Motor neuron (in vitro differentiated cells): ENCODE results near the gene NCCRP1. TPM values are rescaled to one million over a fixed set of nuclear protein-coding genes. Genes with fewer than 3 reads are reported as not detected.
A peak's percentile ranks its signal among the peaks of the same experiment; 100 is the strongest.

ENCODE experiments used
- ATAC-seq, 8 experiments: fragments of 200-7000 bp; cut with Tn5 transposase; replicated peaks in 6 of 8; 2 replicates each; pipeline ENCODE4 v1.8.0; 2021; ENCODE audit warnings: mild to moderate bottlenecking in 8 of 8, moderate library complexity in 8 of 8
- H3K27ac ChIP-seq, 2 donors: fragments of 250-450 bp; sonication (Bioruptor Pico); 2 replicates each; pipeline ENCODE4 v1.9.0; 2021; ENCODE audit warnings: antibody characterized with exemption in 2 of 2, mild to moderate bottlenecking in 2 of 2, moderate library complexity in 1 of 2
- H3K4me1 ChIP-seq, 2 donors: fragments of 250-450 bp; sonication (Bioruptor Pico); replicated peaks in 1 of 2; 2 replicates each; pipeline ENCODE4 v1.6.1; 2021; ENCODE audit warnings: antibody characterized with exemption in 2 of 2, mild to moderate bottlenecking in 2 of 2, moderate library complexity in 1 of 2
- H3K4me3 ChIP-seq, 5 donors: fragments of 250-450 bp; sonication (Bioruptor Pico); 2 replicates each; pipeline ENCODE4 v1.9.0; 2021; ENCODE audit warnings: antibody characterized with exemption in 5 of 5, mild to moderate bottlenecking in 5 of 5, moderate library complexity in 4 of 5
- WGBS, 10 experiments: fragments of 450-650 bp; shearing (Covaris generic); methylation state at CpG; one replicate each; pipeline ENCODE4 v1.0.0; 2022; 5-methylcytosine and 5-hydroxymethylcytosine counted together
- in situ Hi-C, 9 experiments: fragments of 400-800 bp; cut with MboI; loops; one replicate each; pipeline ENCODE4 v1.15.0; 2021; ENCODE audit warnings: low sequenced_read_pairs in 9 of 9, low pct_unique_long_range_greater_than_20kb in 2 of 9; ENCODE audit not compliant: unreplicated experiment in 9 of 9
- total RNA-seq, 8 experiments: library from RNA; unstranded; fragments of 300-600 nt; gene quantifications; 2 replicates each; pipeline versions ENCODE4 v1.2.3 to v1.2.4, GENCODE V29; 2022

Gene NCCRP1, protein sequence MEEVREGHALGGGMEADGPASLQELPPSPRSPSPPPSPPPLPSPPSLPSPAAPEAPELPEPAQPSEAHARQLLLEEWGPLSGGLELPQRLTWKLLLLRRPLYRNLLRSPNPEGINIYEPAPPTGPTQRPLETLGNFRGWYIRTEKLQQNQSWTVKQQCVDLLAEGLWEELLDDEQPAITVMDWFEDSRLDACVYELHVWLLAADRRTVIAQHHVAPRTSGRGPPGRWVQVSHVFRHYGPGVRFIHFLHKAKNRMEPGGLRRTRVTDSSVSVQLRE
- under 1 TPM in 6 of 8 experiments, not detected in 2; 0.13 to 0.94 (median 0.24) TPM for total RNA-seq

DNA sequence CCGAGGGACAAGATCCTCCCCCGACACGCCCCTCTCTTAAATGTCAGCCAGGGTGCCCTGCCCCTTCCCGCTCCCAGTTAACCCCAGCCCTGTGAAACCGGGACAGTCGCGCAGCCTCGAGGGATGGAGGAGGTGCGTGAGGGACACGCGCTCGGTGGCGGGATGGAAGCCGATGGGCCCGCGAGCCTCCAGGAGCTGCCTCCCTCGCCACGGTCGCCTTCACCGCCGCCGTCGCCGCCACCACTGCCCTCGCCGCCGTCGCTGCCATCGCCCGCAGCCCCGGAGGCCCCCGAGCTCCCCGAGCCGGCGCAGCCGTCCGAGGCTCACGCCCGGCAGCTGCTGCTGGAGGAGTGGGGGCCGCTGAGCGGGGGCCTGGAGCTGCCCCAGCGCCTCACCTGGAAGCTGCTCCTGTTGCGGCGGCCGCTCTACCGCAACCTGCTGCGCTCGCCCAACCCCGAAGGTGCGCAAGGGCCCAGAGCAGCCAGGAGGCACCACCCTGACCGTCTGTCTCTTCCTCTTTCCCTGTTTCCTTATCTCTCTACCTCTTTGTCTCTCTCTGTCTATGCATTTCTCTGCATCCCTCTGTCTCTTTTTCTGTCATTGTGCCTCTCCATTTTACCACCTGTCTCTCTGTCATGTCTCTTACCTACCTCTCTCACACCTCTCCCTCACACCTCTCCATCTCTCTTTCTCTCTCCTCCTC, at the start of gene NCCRP1:
NCCRP1 (plus strand) TSS at position 105 of the 703 bp plus-strand sequence; CDS start at position 124, 19 bp downstream.
- Histone ChIP-seq H3K27ac (no peak within 1 kb of the TSS), H3K4me1 (peaks cover 2 to 10% of the 10 kb centered on the region in 2 donors), H3K4me3 (peak within 1 kb of the TSS in 1 of 5 donors; percentile 6)
- peak in 4 of 8 experiments; percentile 5 to 20 (median 16) for ATAC-seq
- WGBS, 10 experiments: 3 to 17% (median 5%) methylated on average over 2 to 12 of the region's 51 CpGs; no CpG with 5 or more reads in 5 of the 10 experiments
- in situ Hi-C loops: no loop called here

DNA sequence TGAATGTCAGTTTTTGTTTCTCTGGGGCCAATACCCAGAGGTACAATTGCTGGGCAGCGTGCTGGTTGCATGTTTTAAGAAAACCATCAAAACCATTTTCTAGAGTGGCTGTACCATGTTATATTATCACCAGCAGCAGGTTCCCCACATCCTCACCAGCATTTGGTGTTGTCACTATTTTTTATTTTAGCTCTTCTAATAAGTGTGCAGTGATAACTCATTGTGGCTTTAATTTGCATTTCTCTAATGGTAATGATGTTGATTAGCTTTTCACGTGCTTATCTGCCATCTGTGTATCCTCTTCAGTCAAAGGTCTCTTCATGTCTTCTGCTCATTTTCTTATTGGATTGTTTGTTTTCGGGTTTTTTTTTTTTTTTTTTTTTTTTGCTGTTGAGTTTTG, 49.3 kb upstream of the NCCRP1 start:
- in situ Hi-C loops: no loop called here
- Histone ChIP-seq H3K4me3 (no peak overlapping the region), H3K27ac (no peak overlapping the region), H3K4me1 (peaks cover 5 to 17% of the 10 kb centered on the region in 2 donors)
- no peak for ATAC-seq
- 33 to 100% (median 86%) methylated on average over 1 to 3 of the region's 3 CpGs for WGBS, 10 experiments

DNA sequence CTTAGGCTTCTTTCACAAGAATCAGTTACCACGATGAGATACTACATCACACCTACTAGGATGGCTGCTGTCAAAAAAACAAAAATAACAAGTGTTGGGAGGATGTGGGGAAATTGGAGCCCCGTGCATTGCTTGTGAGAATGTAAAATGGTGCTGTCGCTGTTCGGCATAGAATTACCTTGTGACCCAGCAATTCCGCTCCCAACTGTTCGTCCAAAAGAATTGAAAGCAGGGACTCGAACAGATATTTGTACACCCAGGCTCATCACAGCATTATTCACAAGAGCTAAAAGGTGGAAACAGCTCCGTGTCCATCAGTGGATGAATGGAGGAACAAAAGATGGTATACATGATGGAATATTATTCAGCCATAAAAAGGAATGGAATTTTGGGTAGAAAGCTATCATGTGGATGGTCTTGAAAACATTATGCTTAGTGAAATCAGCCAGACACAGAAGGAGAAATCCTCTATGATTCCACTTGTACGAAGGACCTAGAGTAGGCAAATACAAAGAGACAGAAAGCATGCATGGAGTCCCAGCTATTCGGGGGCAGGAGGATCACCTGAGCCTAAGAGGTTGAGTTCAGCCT, 47.7 kb upstream of the NCCRP1 start:
- WGBS, 10 experiments: 78 to 100% (median 97%) methylated on average over 2 to 10 of the region's 10 CpGs; no CpG with 5 or more reads in 1 of the 10 experiments
- H3K4me3 ChIP-seq: no peak overlapping the region
- peaks cover 5 to 17% of the 10 kb centered on the region in 2 donors for H3K4me1 ChIP-seq
- H3K27ac ChIP-seq: no peak overlapping the region
- in situ Hi-C loops: no loop called here
- no peak for ATAC-seq

DNA sequence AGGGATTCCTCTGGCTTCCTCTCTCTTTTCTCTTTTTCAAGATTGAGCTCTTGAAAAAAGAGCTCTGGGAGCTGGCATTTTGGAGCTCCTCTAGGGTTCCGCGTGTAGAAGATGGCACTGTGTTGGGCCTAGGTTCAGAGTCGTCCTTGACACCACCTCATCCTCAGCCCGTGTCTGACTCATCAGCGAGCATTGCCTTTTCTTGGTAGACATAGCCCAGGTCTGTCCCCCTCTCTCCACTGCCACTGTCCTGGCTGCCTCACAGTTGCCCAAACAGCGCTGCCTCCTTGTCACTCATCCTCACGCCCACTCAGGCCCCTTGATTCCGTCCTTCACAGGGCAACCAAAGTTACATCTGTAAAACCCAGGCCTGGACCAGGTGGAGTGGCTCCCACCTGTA, 46.5 kb upstream of the NCCRP1 start:
- WGBS, 10 experiments: 81 to 100% (median 90%) methylated on average over 2 to 5 of the region's 8 CpGs; no CpG with 5 or more reads in 7 of the 10 experiments
- H3K27ac ChIP-seq: no peak overlapping the region
- H3K4me3 ChIP-seq: no peak overlapping the region
- in situ Hi-C loops: no loop called here
- no peak for ATAC-seq
- peaks cover 0 to 6% of the 10 kb centered on the region in 2 donors for H3K4me1 ChIP-seq

DNA sequence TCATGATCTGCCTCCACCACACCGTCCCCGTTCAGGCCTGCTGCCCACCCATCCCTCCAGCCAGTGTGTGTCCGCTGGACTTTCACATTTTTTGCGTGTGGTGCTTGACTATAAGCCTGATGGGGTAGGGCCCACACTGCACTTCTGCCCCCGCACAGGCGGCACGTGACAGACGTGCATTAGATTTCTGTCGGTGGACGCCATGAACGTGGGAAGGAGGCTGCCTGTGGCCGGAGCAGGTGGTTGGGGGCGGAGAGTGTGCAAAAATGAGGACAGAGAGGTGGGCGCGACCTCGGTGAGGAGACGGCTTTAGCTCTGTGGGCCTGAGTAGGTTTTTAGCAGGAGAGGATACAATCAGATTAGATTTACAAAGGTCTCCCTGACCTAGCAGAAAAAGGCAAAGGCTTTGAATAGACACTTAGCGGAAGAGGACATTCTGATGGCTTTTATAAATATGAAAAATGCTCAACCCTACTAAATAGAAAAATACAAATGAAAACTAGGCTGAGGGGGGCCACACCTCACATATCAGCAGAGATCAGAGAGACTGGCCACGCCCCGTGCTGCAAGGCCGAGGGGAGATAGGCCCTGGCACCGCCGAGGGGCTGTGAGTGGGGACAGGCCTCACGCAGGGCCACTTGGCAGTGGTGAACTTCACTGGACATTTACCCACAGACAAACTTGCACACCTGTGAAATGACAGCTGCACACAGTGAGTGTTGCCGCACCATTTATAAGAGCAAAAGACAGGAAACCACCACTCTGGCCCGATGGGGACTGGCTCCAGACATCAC, 45.8 kb upstream of the NCCRP1 start:
- no peak overlapping the region for H3K27ac ChIP-seq
- in situ Hi-C loops: no loop called here
- ATAC-seq: no peak

DNA sequence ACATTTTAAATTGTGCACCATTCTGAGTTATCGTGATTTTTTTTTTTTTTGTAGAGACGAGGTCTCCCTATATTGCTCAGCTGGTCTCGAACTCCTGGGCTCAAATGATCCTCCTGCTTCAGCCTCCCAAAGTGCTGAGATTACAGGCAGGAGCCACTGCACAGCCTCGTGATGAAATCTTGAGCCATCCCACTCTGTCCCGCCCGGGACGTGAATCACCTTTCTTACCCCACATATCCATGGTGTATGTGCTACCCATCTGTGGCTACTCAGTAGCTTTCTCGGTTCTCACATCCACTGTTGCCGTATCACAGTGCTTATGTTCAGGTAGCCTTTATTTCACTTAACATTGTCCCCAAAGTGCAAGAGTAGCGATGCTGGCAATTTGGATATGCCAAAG, 44.7 kb upstream of the NCCRP1 start:
- Histone ChIP-seq H3K27ac (no peak overlapping the region), H3K4me1 (peaks cover 6 to 10% of the 10 kb centered on the region in 2 donors), H3K4me3 (no peak overlapping the region)
- WGBS, 10 experiments: 69 to 100% (median 84%) methylated on average over 2 to 8 of the region's 10 CpGs; no CpG with 5 or more reads in 2 of the 10 experiments
- no peak for ATAC-seq
- in situ Hi-C loops: no loop called here

More for the DNA sequence above, 45.8 kb upstream of the NCCRP1 start:
- H3K4me3 ChIP-seq: no peak overlapping the region
- WGBS, 10 experiments: 20 to 100% (median 76%) methylated on average over 1 to 8 of the region's 26 CpGs; no CpG with 5 or more reads in 3 of the 10 experiments
- no peaks in the 10 kb centered on the region for H3K4me1 ChIP-seq

DNA sequence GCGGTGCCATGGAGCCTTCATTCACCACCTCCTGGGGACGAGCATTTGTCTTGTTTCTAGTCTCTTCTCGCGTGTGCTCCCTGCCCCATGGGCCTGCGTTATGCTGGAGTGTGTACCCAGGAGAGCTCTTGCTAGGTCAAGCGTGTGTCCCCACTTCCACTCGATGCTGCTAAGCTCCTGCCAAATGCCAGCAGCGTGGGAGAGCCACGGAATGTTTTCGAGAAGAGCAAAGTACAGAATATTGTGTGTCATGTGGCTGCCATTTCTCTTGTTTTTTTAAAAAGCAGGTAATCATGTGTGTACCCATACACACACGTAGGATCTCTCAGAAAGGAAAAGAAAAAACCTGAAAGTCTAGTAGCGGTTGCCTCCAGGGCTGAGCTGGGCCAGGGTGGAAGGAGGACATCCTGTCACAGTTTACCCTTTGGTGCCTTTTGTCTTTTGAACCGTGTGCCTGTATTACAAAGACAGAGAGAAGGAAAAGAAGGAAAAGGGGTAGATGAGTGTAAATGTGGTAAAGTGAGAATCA, 42.6 kb upstream of the NCCRP1 start:
- no peak overlapping the region for H3K4me3 ChIP-seq
- peaks cover 6 to 13% of the 10 kb centered on the region in 2 donors for H3K4me1 ChIP-seq
- WGBS, 10 experiments: 81 to 100% (median 96%) methylated on average over 2 to 10 of the region's 13 CpGs; no CpG with 5 or more reads in 2 of the 10 experiments
- H3K27ac ChIP-seq: no peak overlapping the region
- in situ Hi-C loops: no loop called here
- no peak for ATAC-seq

DNA sequence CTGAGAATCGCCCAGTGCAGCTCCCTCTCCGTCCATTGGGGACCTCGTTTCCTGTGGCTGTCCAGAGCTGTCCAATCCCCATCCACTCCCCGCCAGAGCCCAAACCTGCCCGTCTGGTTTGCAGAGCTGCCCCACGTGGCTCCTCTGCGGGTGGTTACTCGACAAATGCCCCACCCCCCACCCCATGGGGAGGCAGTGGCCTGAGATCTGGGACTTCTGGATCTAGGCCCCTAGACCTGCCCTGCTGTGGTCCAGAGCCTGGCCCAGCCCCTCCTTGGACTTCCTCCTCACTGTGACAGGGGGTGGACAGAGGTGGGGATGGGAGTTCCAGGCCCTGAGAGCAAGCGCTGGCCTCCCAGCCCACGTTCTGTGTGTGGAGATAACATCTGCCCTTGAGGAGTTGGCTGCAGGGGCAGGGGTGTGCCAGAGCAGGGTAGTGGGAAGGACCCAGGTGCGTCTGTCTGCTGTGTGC, 42.1 kb upstream of the NCCRP1 start:
- ATAC-seq: peak in 2 of 8 experiments; percentile 36 to 53
- Histone ChIP-seq H3K27ac (no peak overlapping the region), H3K4me1 (peaks cover 6 to 13% of the 10 kb centered on the region in 2 donors), H3K4me3 (no peak overlapping the region)
- 70 to 100% (median 70%) methylated on average over 1 to 2 of the region's 11 CpGs; no CpG with 5 or more reads in 7 of the 10 experiments for WGBS, 10 experiments
- in situ Hi-C loops: no loop called here

DNA sequence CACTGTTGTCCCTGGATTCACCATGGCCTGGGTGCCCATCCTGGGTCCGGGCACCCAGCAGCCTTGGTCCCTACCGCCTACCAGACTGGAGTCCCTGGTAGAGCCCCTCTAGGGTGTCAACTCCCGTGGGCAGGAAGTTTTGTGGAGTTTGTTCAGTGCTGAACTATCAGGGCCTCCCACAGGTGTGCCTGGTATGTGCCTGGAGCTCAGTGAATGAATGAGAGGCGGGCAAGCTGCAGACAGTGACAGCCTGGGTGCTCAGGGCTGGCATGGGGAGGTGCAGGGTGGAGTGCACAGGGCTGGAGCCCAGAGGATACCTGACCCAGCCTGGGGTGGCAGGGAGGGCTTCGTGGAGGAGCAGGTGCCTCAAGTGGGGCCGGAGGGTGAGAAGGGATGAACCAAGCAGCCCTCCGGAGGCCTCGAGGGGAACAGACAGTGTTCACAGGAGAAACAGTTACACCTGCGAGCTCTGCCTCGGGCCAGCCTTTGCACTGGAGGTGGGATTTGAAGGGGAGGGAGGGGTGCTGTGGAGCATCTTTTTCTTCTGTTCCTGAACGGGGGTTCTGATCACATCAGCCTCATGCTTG, 41.6 kb upstream of the NCCRP1 start:
- 70 to 83% methylated on average over 2 to 3 of the region's 11 CpGs; no CpG with 5 or more reads in 8 of the 10 experiments for WGBS, 10 experiments
- Histone ChIP-seq H3K4me1 (peaks cover 6 to 13% of the 10 kb centered on the region in 2 donors), H3K4me3 (no peak overlapping the region), H3K27ac (no peak overlapping the region)
- in situ Hi-C loops: no loop called here
- no peak for ATAC-seq

DNA sequence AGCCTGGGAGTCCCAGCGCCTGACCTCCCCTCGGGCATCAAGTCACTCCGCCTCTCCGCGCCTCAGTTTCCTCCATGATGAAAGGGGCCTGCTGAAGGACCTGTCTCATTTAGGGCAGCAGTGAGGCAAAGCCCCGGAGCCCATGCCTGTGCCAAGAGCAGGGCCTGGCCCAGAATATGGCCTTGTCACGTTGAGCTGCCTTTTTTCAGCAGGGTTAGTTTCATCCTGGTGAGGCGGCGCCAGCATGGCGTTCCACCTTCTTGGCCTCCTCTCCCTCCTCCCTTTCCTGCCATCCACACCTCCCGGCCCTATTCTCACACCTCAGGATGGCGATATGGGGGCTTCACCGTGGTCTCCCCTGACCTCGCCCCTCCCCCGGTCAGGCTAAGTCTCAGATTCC, 41.0 kb upstream of the NCCRP1 start:
- 80 to 100% (median 91%) methylated on average over 1 to 6 of the region's 15 CpGs; no CpG with 5 or more reads in 6 of the 10 experiments for WGBS, 10 experiments
- H3K4me1 ChIP-seq: peaks cover 6 to 13% of the 10 kb centered on the region in 2 donors
- ATAC-seq: no peak
- H3K27ac ChIP-seq: no peak overlapping the region
- no peak overlapping the region for H3K4me3 ChIP-seq
- in situ Hi-C loops: no loop called here

DNA sequence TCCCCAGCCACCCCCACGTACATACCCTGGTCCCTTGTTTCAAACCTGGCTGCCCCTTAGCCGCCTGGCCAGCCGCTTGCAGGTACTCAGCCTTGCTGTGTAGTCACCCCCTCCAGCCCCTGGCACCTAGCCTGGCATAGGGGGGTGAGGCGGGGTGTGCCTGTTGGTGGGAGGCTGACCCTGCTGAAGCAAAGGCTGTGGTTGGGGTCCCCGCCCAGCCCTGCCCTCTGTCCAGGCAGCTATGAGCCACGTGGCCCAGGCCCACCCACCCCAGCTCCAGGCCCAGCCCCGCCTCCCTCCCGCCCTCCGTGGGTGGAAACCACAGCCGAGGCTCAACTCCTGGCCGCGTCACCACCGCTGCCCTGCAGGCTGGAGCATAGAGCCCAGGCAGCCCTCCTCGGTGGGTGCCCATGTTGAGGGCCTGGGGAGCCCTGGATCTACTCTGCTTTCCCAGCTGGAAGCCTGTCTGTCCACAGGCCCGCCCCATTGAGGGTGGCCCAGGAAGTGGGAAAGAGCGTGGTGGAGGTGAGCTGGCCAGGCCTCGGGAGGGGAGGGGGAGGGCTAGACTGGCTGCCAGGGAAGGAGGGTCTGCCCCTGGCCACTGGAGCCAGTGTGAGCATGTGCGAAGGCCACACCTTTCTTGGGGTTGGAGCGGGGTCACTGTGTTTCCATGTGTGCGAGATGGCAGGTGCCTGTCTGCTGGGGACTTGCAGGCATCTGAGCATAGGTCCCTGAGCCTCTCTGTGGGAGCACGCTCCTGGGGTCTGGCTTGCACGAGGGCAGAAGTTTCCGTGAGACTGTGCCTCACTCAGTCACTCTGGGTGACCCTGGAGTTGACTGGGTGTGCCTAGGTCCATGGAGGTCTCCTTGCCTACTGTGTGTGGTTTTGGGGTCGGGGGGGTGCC, 40.2 kb upstream of the NCCRP1 start:
- no peak overlapping the region for H3K4me3 ChIP-seq
- ATAC-seq: peak; percentile 35 to 81 (median 65)
- no peak overlapping the region for H3K27ac ChIP-seq
- 50 to 100% methylated on average over 1 of the region's 24 CpGs; no CpG with 5 or more reads in 8 of the 10 experiments for WGBS, 10 experiments
- in situ Hi-C loops: no loop called here
- peaks cover 6 to 13% of the 10 kb centered on the region in 2 donors for H3K4me1 ChIP-seq
